AG10803 (cell line): ENCODE measurements around the gene CHMP2A.
A peak's percentile ranks its signal among the peaks of the same experiment; 100 is the strongest.
"Not testable (repeated sequence)": the region's sequence is repeated elsewhere in the genome, so short reads cannot be mapped to it uniquely, and the experiment has no call there.

Experiments used
- DNase-seq: peaks from one replicate; pipeline ENCODE4 v3.0.0; 2010; ENCODE audit warnings: low read depth
- H3K4me3 ChIP-seq: 2 replicates; pipeline ENCODE4 v1.5.1; 2011; ENCODE audit warnings: mild to moderate bottlenecking, low read length, control low read depth
- CTCF ChIP-seq: conservative IDR thresholded peaks from 2 replicates; pipeline ENCODE4 v1.5.1; 2011; ENCODE audit warnings: mild to moderate bottlenecking, low read length, control low read depth, inconsistent platforms

CHMP2A gene

GRCh38 chr19:58547323-58548312 lies 7.3 kb downstream of the CHMP2A start:
- peak overlapping the region; percentile 86 for H3K4me3 ChIP-seq
- no peak for TF ChIP-seq CTCF
- DNase-seq: no peak

DNA sequence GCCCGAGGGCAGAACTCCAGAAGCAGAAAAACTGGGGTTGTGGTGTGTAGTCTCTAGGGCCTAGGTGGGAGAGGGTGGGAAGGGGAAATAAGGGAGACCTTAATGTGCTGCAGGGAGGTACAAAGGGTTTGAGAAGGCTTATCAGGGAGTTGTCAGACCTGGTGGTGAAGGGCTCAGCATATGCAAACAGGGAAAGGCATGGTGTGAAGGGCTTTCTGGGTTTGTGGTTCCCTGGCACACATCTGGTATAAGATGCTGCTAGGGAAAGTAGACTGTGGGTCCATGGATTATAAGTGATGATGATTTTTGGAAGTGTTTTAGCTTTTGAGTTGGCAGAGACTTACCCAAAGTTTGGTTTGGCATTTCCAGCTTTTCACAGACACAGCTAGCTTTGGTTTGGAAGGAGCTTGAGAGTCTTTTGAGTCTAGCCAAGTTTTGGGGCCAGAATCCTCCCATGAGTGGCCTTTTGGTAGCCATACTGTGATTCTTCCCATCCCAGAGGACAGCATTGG lies 8.8 kb downstream of the CHMP2A start:
- peak overlapping the region; percentile 86 for H3K4me3 ChIP-seq
- DNase-seq: no peak

DNA sequence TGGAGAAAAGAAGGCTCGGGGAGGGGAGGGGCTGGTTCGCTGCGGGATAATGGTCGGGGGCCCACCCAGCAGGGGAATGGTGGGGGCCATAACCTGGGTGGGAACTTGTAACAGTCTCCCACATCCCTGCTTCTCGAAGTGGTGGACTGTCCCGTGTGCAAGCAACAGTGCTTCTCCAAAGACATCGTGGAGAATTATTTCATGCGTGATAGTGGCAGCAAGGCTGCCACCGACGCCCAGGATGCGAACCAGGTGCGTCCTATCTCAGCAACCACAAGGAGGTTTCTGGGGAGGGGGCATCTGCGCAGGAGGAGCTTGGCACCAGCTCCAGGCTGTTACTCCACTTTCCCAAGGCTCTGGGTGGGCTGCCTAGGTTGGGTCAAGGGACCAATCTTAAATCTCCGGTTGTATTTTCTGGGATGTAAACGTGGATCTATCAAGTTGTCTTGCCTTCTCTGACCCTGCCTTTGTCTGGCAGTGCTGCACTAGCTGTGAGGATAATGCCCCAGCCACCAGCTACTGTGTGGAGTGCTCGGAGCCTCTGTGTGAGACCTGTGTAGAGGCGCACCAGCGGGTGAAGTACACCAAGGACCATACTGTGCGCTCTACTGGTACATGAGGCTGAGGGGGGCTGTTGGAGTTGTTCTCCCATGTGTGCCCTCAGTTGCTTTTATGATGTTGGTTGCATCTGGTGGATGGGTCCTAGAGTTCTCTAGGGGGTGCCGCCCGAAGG lies 9.5 kb downstream of the CHMP2A start:
- TF ChIP-seq CTCF: no peak
- H3K4me3 ChIP-seq: peak overlapping the region; percentile 86
- DNase-seq: no peak

More for the DNA sequence above, 8.8 kb downstream of the CHMP2A start:
- TF ChIP-seq CTCF: no peak

- peak; percentile 33 for DNase-seq
- TF ChIP-seq CTCF: no peak
- peak overlapping the region; percentile 86 for H3K4me3 ChIP-seq
These were observed 10.2 kb downstream of the CHMP2A start for GRCh38 chr19:58544591-58545285.

DNA sequence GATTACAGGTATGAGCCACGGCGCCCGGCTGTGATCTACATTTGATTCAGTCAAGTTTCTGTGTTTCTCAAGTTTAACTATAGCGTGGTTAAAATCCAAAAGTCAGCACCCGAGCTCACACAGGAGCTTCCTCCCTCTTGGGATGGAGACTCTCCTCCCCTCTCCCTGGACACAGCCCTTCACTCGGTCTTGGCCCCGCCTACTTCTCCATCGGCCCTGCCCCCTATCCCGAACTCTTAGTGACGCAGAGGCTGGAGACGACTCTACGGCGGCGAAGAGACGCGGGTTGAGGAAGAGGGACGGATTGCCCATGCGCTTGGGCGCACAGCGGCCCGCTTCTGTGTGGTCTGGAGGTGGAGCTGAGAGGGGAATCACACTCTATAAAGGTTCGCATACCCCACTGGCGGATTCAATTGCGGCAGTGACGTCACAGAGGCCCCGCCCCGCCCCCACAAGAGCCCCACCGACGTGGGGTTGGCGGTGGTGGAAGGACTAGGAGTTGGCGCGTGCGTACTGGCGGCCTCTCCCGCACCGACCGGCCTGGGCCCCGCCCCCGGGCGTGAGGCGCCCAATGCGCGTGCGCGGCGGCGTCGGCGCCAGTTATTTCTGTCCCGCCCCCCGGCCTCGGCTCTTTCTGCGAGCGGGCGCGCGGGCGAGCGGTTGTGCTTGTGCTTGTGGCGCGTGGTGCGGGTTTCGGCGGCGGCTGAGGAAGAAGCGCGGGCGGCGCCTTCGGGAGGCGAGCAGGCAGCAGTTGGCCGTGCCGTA lies 10.9 kb downstream of the CHMP2A start, which contains the start of gene TRIM28:
Gene TRIM28, plus strand, starts transcription at position 239 of the 765 bp plus-strand sequence. CDS start 694 bp downstream, outside the sequence.
- DNase-seq: peak; percentile 99
- TF ChIP-seq CTCF: no peak
- H3K4me3 ChIP-seq: peak within 1 kb of the TSS; percentile 86

DNA sequence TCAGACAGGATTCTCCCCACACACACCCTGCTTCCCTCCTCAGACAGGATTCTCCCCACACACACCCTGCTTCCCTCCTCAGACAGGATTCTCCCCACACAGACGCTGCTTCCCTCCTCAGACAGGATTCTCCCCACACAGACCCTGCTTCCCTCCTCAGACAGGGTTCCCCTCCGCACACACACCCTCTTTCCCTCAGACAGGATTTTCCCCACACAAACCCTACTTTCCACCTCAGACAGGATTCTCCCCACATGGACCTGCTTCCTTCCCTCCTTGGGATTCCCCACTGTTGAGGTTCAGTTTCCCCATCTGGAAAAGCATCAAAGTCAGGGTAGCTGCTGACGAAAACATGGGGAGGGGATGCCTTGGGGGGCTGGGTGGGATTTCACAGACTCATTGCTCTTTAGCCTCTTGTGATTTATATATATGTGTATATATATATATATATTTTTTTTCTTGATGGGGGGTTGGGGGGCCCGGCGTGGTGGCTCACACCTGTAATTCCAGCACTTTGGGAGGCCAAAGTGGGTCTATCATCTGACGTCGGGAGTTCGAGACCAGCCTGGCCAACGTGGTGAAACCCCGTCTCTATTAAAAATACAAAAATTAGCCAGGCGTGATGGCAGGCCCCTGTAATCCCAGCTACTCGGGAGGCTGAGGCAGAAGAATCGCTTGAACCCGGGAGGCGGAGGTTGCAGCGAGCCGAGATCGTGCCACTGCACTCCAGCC lies 12.1 kb downstream of the CHMP2A start:
- not testable (repeated sequence) for DNase-seq
- H3K4me3 ChIP-seq: peak overlapping the region; percentile 59

DNA sequence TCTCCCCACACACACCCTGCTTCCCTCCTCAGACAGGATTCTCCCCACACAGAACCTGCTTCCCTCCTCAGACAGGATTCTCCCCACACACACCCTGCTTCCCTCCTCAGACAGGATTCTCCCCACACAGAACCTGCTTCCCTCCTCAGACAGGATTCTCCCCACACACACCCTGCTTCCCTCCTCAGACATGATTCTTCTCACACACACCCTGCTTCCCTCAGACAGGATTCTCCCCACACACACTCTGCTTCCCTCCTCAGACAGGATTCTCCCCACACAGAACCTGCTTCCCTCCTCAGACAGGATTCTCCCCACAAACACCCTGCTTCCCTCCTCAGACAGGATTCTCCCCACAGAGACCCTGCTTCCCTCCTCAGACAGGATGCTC lies 15.7 kb downstream of the CHMP2A start:
- H3K4me3 ChIP-seq, DNase-seq: not testable (repeated sequence)
